CD4-positive, alpha-beta T cell (primary cell): ENCODE results near the gene PPDPF. TPM values are rescaled to one million over a fixed set of nuclear protein-coding genes. Genes with fewer than 3 reads are reported as not detected.
"Not testable (repeated sequence)": the region's sequence is repeated elsewhere in the genome, so short reads cannot be mapped to it uniquely, and the experiment has no call there.

Source experiments
- ATAC-seq: fragments of 200-7000 bp; cut with Tn5 transposase; one replicate; pipeline ENCODE4 v1.10.0; 2022; ENCODE audit warnings: mild to moderate bottlenecking; ENCODE audit not compliant: poor library complexity
- CTCF ChIA-PET: fragments of 350-600 bp; sonication (Branson Sonifier 250); formaldehyde crosslinking; loops from one replicate; lab custom pipeline; 2021; ENCODE audit warnings: antibody characterized with exemption, inconsistent platforms; lab: Charles Lee
- POLR2A ChIA-PET: fragments of 350-600 bp; sonication (Branson Sonifier 250); formaldehyde crosslinking; loops from one replicate; lab custom pipeline; 2021; ENCODE audit warnings: antibody characterized with exemption, inconsistent platforms; lab: Charles Lee
- DNase-seq, 14 experiments: peaks; one replicate each; pipeline ENCODE4 v3.0.0-alpha.2; 2013 to 2020; ENCODE audit warnings: mixed read lengths in 2 of 14
- H3K27ac ChIP-seq, 2 donors: one replicate each; pipeline versions ENCODE4 v1.5.1 to v1.7.0; 2013; ENCODE audit warnings: low read length in 2 of 2, low read depth in 1 of 2, mild to moderate bottlenecking in 1 of 2
- H3K27me3 ChIP-seq, 2 experiments: 1 replicate in 1 of 2; 2 replicates in 1 of 2; pipeline versions ENCODE4 v1.6.1 to v1.7.0; 2013; ENCODE audit warnings: low read length in 2 of 2, control low read depth in 1 of 2, mild to moderate bottlenecking in 1 of 2, moderate library complexity in 1 of 2; ENCODE audit not compliant: insufficient read depth in 2 of 2, control insufficient read depth in 1 of 2
- H3K36me3 ChIP-seq: one replicate; pipeline ENCODE4 v1.6.1; 2013; ENCODE audit warnings: low read length, control low read depth; ENCODE audit not compliant: insufficient read depth
- H3K4me1 ChIP-seq: one replicate; pipeline ENCODE4 v1.6.1; 2013; ENCODE audit warnings: low read length, control low read depth; ENCODE audit not compliant: insufficient read depth
- H3K4me3 ChIP-seq: one replicate; pipeline ENCODE4 v1.5.1; 2013; ENCODE audit warnings: mild to moderate bottlenecking, low read length, moderate library complexity
- H3K9me3 ChIP-seq, 2 experiments: 1 replicate in 1 of 2; 2 replicates in 1 of 2; pipeline versions ENCODE4 v1.6.1 to v1.7.0; 2013; ENCODE audit warnings: low read length in 2 of 2, mild to moderate bottlenecking in 2 of 2, control low read depth in 1 of 2, moderate library complexity in 1 of 2; ENCODE audit not compliant: control insufficient read depth in 1 of 2, insufficient read depth in 1 of 2
- H3K27ac Mint-ChIP-seq: one replicate; pipeline ENCODE4 v1.8.0; 2020; ENCODE audit warnings: mixed read lengths
- H3K27me3 Mint-ChIP-seq: one replicate; pipeline ENCODE4 v1.8.0; 2021; ENCODE audit warnings: mixed read lengths
- H3K36me3 Mint-ChIP-seq: one replicate; pipeline ENCODE4 v1.8.0; 2021; ENCODE audit warnings: low read depth, mixed read lengths
- H3K4me1 Mint-ChIP-seq: one replicate; pipeline ENCODE4 v1.8.0; 2021; ENCODE audit warnings: low read depth, mixed read lengths
- H3K4me3 Mint-ChIP-seq: one replicate; pipeline ENCODE4 v1.8.0; 2020; ENCODE audit warnings: mild to moderate bottlenecking, mixed read lengths
- H3K9me3 Mint-ChIP-seq: one replicate; pipeline ENCODE4 v1.8.0; 2020; ENCODE audit warnings: mixed read lengths
- intact Hi-C, 2 experiments: fragments of 100-400 bp; cut with DNase I in 1 of 2; cut with micrococcal nuclease in 1 of 2; formaldehyde crosslinking; loops; one replicate each; pipeline versions ENCODE4 v1.15.1 to v1.9.0; 2023 to 2025; cut with DNase I, micrococcal nuclease
- total RNA-seq, 174 experiments: library from RNA in 2 of 174; stranded (reverse) in 2 of 174; gene quantifications; one replicate each; pipeline ENCODE4 v1.2.3 and lab custom pipeline; 2021 to 2026
- TF ChIP-seq, protein P1 (sequence below): fragments of 200-600 bp; IDR thresholded peaks from one replicate; pipeline ENCODE4 v1.8.0; 2022; ENCODE audit warnings: antibody characterized with exemption, mild to moderate bottlenecking

PPDPF gene
- total RNA-seq, 2 experiments from 2014 or later: 249 to 251 TPM

DNA sequence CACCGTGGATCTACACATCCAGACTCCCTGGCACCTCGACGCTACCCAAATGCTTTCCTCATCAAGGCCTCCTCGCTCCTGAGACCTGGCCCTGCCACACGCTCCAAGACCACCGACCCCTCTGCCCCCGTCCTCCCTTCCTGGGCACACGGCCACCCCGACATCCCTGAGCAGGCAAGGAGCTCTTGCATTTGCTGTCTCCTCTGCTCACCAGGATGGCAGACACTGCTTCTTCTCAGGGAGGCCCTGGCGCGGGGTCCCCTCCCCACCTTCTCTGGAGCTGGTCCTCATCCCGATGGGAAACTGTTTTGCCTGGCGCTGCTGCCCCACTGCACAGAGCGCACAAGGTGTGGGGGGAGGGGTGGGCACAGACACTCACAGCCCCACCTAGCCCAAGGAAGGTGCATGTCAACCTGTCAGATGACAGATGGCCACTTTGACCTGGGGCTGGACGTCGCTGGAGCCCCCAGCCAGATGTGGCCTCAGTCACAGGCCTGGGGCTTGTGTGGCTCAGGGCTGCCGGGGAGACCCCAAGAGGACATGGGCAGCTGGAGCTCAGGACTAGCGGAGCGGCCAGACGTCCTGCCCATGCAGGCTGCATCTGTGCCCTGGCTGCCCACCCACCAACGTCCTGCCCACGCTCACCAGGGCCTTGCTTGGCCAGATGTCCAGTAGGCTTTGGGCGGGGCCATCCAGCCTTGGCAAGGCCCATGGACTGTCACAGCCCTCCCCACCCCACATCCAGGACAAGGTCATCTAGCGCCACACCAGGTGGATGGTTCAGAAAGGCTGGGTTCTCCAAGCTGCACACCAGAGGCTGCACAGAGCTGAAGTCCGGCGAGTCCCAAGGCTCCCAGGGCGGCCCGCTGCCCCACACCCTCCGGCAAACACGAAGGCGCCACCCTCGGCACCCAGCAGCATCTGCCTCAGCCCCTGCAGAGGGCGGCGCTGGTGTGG, 41.9 kb upstream of the PPDPF start:
- intact Hi-C loops: no loop called here
- peaks cover 52% of the 10 kb centered on the region for H3K27me3 Mint-ChIP-seq
- POLR2A ChIA-PET: no interaction called here

DNA sequence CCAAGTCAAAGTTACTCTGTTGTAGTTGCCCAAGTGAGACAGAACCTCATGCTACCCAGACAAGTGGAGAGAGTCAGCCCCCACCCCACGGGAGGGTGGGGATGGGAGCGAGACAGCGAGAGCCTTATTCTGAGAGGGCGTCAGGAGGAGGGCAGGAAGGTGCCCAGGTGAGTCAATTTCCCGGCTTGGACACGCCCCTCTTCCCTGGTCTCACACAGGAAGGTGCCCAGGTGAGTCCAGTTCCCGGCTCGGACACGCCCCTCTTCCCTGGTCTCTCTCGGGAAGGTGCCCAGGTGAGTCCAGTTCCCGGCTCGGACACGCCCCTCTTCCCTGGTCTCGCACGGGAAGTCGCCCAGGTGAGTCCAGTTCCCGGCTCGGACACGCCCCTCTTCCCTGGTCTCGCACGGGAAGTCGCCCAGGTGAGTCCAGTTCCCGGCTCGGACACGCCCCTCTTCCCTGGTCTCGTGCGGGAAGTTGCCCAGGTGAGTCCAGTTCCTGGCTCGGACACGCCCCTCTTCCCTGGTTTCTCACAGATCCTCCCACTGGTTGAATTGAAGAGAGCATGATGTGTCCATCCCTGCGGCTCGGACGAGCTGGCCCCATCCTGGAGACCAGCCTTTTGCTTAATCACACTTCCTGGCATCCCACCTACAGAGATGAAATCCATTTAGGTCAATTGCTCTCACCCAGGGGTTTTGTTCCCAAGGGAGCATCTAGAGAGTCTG, 40.7 kb upstream of the PPDPF start:
- POLR2A ChIA-PET, H3K4me3 Mint-ChIP-seq, intact Hi-C loops, H3K4me3 ChIP-seq, H3K36me3 ChIP-seq, H3K9me3 Mint-ChIP-seq, ATAC-seq, H3K4me1 Mint-ChIP-seq, H3K36me3 Mint-ChIP-seq, CTCF ChIA-PET, H3K4me1 ChIP-seq, DNase-seq, H3K27ac Mint-ChIP-seq, H3K27ac ChIP-seq: not testable (repeated sequence)
- Histone ChIP-seq H3K9me3 (peaks cover 0 to 26% of the 10 kb centered on the region in 2 experiments), H3K27me3 (peaks cover 29 to 43% of the 10 kb centered on the region in 2 experiments)
- peaks cover 46% of the 10 kb centered on the region for H3K27me3 Mint-ChIP-seq

More for the DNA sequence above, 41.9 kb upstream of the PPDPF start:
- no peaks in the 10 kb centered on the region for H3K9me3 Mint-ChIP-seq
- no peaks in the 10 kb centered on the region for H3K4me1 ChIP-seq
- H3K9me3 ChIP-seq: peaks cover 0 to 26% of the 10 kb centered on the region in 2 experiments
- no peak overlapping the region for H3K4me3 ChIP-seq
- CTCF ChIA-PET: no interaction called here
- no peaks in the 10 kb centered on the region for H3K4me1 Mint-ChIP-seq
- no peaks in the 10 kb centered on the region for H3K36me3 Mint-ChIP-seq
- no peak overlapping the region for H3K4me3 Mint-ChIP-seq
- no peaks in the 10 kb centered on the region for H3K36me3 ChIP-seq
- H3K27me3 ChIP-seq: peaks cover 39 to 56% of the 10 kb centered on the region in 2 experiments
- no peak for ATAC-seq
- DNase-seq: no peak
- TF ChIP-seq, protein P1, sequence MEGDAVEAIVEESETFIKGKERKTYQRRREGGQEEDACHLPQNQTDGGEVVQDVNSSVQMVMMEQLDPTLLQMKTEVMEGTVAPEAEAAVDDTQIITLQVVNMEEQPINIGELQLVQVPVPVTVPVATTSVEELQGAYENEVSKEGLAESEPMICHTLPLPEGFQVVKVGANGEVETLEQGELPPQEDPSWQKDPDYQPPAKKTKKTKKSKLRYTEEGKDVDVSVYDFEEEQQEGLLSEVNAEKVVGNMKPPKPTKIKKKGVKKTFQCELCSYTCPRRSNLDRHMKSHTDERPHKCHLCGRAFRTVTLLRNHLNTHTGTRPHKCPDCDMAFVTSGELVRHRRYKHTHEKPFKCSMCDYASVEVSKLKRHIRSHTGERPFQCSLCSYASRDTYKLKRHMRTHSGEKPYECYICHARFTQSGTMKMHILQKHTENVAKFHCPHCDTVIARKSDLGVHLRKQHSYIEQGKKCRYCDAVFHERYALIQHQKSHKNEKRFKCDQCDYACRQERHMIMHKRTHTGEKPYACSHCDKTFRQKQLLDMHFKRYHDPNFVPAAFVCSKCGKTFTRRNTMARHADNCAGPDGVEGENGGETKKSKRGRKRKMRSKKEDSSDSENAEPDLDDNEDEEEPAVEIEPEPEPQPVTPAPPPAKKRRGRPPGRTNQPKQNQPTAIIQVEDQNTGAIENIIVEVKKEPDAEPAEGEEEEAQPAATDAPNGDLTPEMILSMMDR: no peak
- no peak overlapping the region for H3K27ac Mint-ChIP-seq
- H3K27ac ChIP-seq: no peak overlapping the region

DNA sequence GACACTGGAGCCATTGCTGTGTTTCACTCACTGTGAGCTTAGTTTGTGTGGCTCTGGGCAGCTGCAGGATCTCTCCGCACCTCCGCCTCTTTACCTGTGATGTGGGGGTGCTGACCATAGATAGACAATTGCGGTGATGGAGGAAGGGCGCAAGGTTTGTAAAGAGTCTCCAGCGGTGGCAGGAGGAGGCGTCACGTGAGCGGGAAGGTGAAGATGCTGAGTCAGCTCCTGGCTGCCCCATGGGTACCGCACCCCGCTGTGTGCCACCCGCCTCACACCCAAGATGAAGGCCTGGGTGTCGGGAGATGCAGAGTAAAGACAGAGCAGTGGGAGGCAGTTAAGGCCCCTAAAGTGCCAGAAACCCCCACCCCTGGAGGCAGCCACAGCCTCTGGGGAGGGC, 39.1 kb upstream of the PPDPF start:
- Histone ChIP-seq H3K4me3 (no peak overlapping the region), H3K36me3 (no peaks in the 10 kb centered on the region), H3K27ac (no peak overlapping the region), H3K4me1 (no peaks in the 10 kb centered on the region), H3K27me3 (peaks cover 17 to 31% of the 10 kb centered on the region in 2 experiments), H3K9me3 (peaks cover 0 to 28% of the 10 kb centered on the region in 2 experiments)
- H3K9me3 Mint-ChIP-seq: no peaks in the 10 kb centered on the region
- no peak overlapping the region for H3K27ac Mint-ChIP-seq
- ChIA-PET POLR2A (no interaction called here), CTCF (no interaction called here)
- ATAC-seq: no peak
- H3K4me1 Mint-ChIP-seq: no peaks in the 10 kb centered on the region
- H3K27me3 Mint-ChIP-seq: peaks cover 46% of the 10 kb centered on the region
- TF ChIP-seq, protein P1: no peak
- H3K36me3 Mint-ChIP-seq: no peaks in the 10 kb centered on the region
- DNase-seq: no peak
- intact Hi-C loops: no loop called here
- H3K4me3 Mint-ChIP-seq: no peak overlapping the region
